ENCODE data around the gene DNAJC18.

DNA sequence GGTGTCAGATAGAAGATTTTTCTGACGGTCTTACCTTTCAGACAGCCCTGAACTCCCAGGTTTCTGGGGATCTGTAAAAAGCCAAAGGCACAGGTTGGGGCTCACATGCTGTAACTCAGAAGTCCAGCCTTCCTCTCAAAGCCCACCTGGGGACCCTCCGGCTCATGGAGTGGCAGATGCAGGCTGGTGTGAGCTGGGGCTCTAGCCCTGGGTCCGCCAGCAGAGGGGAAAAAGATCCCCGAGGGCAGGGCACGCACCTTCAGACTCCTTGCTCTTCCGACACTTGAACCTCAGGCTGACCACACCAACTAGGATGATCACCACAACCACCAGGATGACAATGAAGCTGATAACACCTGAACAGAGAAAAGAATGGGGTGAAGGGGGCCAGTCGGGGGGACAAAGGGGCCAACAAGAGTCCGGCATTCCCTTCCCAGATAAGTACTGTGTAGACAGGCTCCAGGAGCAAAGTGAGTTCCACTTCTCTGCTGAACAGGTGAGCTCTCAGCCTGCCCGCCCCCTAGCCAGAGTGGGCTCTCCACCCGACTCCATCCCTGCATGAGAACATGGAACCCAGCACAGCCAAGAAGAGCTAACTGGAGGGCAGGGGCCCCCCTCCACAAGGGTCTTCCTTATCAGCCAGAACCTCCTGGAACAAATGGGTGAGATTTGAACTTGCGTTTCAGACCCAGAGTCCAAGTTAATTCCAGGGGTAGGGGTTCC, 15.4 kb upstream of the DNAJC18 start:
- no peak for TF ChIP-seq L3MBTL2 (conservative IDR thresholded peaks at IDR 0.05)
- TF ChIP-seq FOXK2 (IDR thresholded peaks at IDR 0.05), result no peak
- no peak for TF ChIP-seq FOXM1 (IDR thresholded peaks at IDR 0.05; ENCODE audit: borderline replicate concordance)
- TF ChIP-seq SP1 (IDR thresholded peaks at IDR 0.05), result no peak
- TF ChIP-seq ZNF384 (IDR thresholded peaks at IDR 0.05), result no peak
- no peak for TF ChIP-seq FOXA1 (IDR thresholded peaks at IDR 0.05)
- TF ChIP-seq ARNT (IDR thresholded peaks at IDR 0.05), result no peak
- TF ChIP-seq, protein P1, sequence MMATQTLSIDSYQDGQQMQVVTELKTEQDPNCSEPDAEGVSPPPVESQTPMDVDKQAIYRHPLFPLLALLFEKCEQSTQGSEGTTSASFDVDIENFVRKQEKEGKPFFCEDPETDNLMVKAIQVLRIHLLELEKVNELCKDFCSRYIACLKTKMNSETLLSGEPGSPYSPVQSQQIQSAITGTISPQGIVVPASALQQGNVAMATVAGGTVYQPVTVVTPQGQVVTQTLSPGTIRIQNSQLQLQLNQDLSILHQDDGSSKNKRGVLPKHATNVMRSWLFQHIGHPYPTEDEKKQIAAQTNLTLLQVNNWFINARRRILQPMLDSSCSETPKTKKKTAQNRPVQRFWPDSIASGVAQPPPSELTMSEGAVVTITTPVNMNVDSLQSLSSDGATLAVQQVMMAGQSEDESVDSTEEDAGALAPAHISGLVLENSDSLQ (IDR thresholded peaks at IDR 0.05), result no peak
- no peak for TF ChIP-seq SUZ12 (IDR thresholded peaks at IDR 0.05)
- TF ChIP-seq LEF1 (IDR thresholded peaks at IDR 0.05; ENCODE audit: borderline replicate concordance), result no peak
- TF ChIP-seq ELF4 (IDR thresholded peaks at IDR 0.05), result no peak
- no peak for TF ChIP-seq HDGF (IDR thresholded peaks at IDR 0.05; ENCODE audit: borderline replicate concordance)
- no peak for TF ChIP-seq NFRKB (IDR thresholded peaks at IDR 0.05)

All from HEK293T (cell line).